ENCODE data around the gene EFHC1.

The EFHC1 gene

DNA sequence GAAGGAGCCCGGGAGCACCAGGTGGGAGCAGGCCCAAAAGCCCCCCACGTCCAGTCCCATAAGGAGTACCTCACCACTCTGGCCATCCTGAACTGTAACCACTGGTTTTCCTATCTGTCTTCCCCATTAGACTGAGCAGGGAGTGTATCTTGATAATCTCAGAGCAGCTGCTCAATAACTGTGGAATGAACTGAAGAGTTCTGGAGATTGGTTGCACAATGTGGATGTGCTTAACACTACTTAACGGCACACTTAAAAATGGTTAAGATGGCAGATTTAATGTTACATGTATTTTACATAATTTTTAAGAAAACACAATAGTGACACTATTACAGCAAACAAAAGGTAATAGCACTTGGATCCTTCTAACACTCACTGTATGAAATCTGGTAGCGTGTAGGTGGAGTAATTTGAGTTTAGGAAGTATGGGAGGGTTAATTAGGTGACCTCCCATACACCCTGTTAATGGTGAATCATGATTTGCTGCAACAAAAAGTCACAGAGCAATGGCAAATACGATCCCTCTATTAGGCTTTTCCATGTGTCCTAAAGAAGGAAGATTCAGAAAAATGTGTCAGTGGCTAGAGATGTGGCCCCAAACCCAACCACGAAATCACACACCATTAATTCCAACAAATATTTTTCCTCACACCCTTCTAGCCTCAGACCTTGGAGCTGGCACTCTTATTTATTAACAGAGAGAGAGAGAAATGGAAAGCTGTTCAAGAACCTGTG lies 138.3 kb downstream of the EFHC1 start:
- H3K4me3 ChIP-seq = peak overlapping the region in 6 of 10 experiments; percentile 12 to 43 (median 24); a peak in 8 of 20 replicates
- H3K36me3 ChIP-seq = peaks cover 0 to 26% (median 6%) of the 10 kb centered on the region in 11 experiments; a peak in 9 of 22 replicates
- H3K4me1 ChIP-seq = peaks cover 27 to 68% (median 54%) of the 10 kb centered on the region in 10 experiments
- no peaks in the 10 kb centered on the region for H3K27me3 ChIP-seq
- H4K20me1 ChIP-seq = peaks cover 0 to 100% (median 9%) of the 10 kb centered on the region in 11 experiments; a peak in 11 of 22 replicates
- H3K4me2 ChIP-seq = peak overlapping the region; percentile 78 to 98 (median 91)
- peak overlapping the region; percentile 7 to 60 (median 43); a peak in 17 of 22 replicates for H3K9ac ChIP-seq
- H3K9me3 ChIP-seq (replicated peaks in 1 of 11) = 0 out of 22 replicates have a peak, but pooled peaks cover 0 to 3% (median 0%) of the 10 kb centered on the region in 11 experiments
- peak overlapping the region in 10 of 11 experiments; percentile 39 to 66 (median 62); a peak in 21 of 22 replicates for H3K27ac ChIP-seq
- no peak for TF ChIP-seq Cebpa-rat (IDR thresholded peaks at IDR 0.05)

DNA sequence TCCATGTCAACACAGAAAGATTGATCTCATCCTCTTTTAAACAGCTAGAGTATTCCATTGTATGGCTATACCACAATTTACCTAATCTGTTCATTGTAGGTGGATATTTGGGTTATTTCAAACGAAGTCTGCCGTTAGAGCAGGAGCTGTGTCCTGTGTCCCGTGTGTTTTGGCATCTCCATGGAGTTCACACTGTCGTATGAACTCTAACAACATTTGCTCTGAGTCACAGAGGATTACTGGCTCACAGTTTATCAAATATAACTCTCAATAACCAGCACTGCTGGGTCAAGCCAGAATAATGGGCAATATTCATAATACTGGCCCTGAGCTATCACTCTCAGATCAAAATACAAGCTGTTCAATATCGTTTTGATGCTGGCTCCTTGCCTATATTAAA lies 140.3 kb downstream of the EFHC1 start:
- Histone ChIP-seq H3K4me3 (no peak overlapping the region), H3K4me1 (peaks cover 26 to 78% (median 62%) of the 10 kb centered on the region in 10 experiments), H3K9me3 (replicated peaks in 1 of 11) (0 out of 22 replicates have a peak, but pooled peaks cover 0 to 3% (median 0%) of the 10 kb centered on the region in 11 experiments), H3K4me2 (0 out of 22 replicates have a peak overlapping the region, but pooled peaks of 1 of the 11 experiments have one; percentile 18), H3K27me3 (no peaks in the 10 kb centered on the region), H3K27ac (no peak overlapping the region), H3K36me3 (peaks cover 0 to 26% (median 10%) of the 10 kb centered on the region in 11 experiments; a peak in 12 of 22 replicates), H3K9ac (no peak overlapping the region), H4K20me1 (peaks cover 0 to 100% (median 23%) of the 10 kb centered on the region in 11 experiments; a peak in 17 of 22 replicates)
- no peak for TF ChIP-seq Cebpa-rat (IDR thresholded peaks at IDR 0.05)

DNA sequence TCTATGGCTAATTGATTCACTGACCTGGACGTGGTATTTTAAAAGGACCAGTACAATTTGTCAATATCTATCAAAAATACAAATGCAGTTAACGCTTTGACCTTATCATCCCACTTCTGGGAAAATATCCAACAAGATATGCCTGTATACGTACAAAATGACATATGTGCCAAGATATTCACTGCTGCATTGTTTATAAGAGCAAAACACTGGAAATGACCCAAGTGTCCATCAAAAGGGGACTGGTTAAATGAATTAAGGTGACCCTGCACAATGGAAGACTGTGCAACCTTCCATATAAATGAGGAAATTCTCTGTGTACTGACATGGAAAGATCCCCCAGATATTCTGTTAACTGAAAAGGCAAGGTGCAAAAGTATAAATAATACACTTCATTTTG lies 142.8 kb downstream of the EFHC1 start:
- H3K4me1 ChIP-seq = peaks cover 26 to 78% (median 62%) of the 10 kb centered on the region in 10 experiments
- H3K36me3 ChIP-seq = peaks cover 0 to 51% (median 30%) of the 10 kb centered on the region in 11 experiments; a peak in 19 of 22 replicates
- H3K9ac ChIP-seq = no peak overlapping the region
- peak overlapping the region in 3 of 11 experiments; percentile 23 to 31 (median 27); a peak in 1 of 22 replicates for H3K4me2 ChIP-seq
- H4K20me1 ChIP-seq = peaks cover 13 to 100% (median 44%) of the 10 kb centered on the region in 11 experiments; a peak in 19 of 22 replicates
- H3K4me3 ChIP-seq = no peak overlapping the region
- no peak overlapping the region for H3K27ac ChIP-seq
- no peaks in the 10 kb centered on the region for H3K27me3 ChIP-seq
- 0 out of 22 replicates have a peak, but pooled peaks cover 0 to 3% (median 0%) of the 10 kb centered on the region in 11 experiments for H3K9me3 ChIP-seq (replicated peaks in 1 of 11)
- no peak for TF ChIP-seq Cebpa-rat (IDR thresholded peaks at IDR 0.05)

DNA sequence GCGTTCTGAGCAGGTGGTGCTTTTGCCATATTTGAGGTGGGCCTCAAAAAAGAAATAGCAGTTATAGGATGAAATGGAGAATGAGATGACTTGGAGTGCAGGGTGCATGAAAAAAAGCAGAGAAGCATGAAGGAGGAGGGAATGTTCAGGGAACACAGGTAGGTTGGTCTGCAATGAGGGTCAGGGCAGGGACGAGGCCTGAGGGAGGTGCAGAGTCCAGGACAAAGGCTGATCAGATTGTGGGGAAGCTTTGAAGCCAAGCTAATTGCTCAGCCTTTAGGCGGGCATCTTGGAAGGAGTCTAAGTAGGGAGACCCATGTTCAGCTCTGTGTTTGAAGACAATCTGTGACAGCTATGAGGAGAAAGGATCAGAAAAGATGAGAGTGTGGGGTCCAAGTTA lies 144.7 kb downstream of the EFHC1 start:
- H3K4me1 ChIP-seq = peaks cover 10 to 70% (median 48%) of the 10 kb centered on the region in 10 experiments
- no peak overlapping the region for H3K4me3 ChIP-seq
- TF ChIP-seq Cebpa-rat (IDR thresholded peaks at IDR 0.05) = no peak
- peaks cover 14 to 100% (median 62%) of the 10 kb centered on the region in 11 experiments; a peak in 20 of 22 replicates for H4K20me1 ChIP-seq
- H3K27me3 ChIP-seq = no peaks in the 10 kb centered on the region
- H3K27ac ChIP-seq = no peak overlapping the region
- peak overlapping the region in 4 of 11 experiments; percentile 31 to 66 (median 58); a peak in 6 of 22 replicates for H3K4me2 ChIP-seq
- H3K9me3 ChIP-seq (replicated peaks in 1 of 11) = 0 out of 22 replicates have a peak, but pooled peaks cover 0 to 3% (median 0%) of the 10 kb centered on the region in 11 experiments
- no peak overlapping the region for H3K9ac ChIP-seq
- H3K36me3 ChIP-seq = peaks cover 5 to 67% (median 47%) of the 10 kb centered on the region in 11 experiments; a peak in 19 of 22 replicates

DNA sequence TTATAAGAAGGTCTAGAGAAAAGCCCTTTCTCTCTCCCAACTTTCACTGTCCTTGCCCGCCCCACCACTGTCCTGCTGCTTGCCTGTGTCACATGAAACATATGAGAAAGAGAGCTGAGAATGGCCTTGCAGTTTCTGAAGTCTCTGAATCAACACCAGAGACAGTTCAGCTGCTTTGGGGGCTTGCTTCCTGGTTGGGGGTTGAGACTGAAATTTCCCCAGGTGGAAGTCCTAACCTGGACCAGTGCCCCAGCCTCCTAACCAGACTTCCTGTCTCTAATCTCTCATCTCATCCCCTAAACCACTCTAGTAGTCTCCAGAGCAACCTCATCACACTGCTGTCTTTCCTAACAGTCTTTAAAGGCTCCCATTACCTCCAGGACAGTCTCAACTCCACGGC lies 146.1 kb downstream of the EFHC1 start:
- H3K4me2 ChIP-seq = peak overlapping the region; percentile 6 to 70 (median 51); a peak in 20 of 22 replicates
- H3K9me3 ChIP-seq (replicated peaks in 1 of 11) = 0 out of 22 replicates have a peak, but pooled peaks cover 0 to 3% (median 0%) of the 10 kb centered on the region in 11 experiments
- no peaks in the 10 kb centered on the region for H3K27me3 ChIP-seq
- H3K9ac ChIP-seq = no peak overlapping the region
- H4K20me1 ChIP-seq = peaks cover 17 to 100% (median 71%) of the 10 kb centered on the region in 11 experiments; a peak in 20 of 22 replicates
- TF ChIP-seq Cebpa-rat (IDR thresholded peaks at IDR 0.05) = no peak
- peaks cover 18 to 76% (median 52%) of the 10 kb centered on the region in 10 experiments for H3K4me1 ChIP-seq
- no peak overlapping the region for H3K4me3 ChIP-seq
- peaks cover 5 to 67% (median 43%) of the 10 kb centered on the region in 11 experiments; a peak in 19 of 22 replicates for H3K36me3 ChIP-seq
- no peak overlapping the region for H3K27ac ChIP-seq

DNA sequence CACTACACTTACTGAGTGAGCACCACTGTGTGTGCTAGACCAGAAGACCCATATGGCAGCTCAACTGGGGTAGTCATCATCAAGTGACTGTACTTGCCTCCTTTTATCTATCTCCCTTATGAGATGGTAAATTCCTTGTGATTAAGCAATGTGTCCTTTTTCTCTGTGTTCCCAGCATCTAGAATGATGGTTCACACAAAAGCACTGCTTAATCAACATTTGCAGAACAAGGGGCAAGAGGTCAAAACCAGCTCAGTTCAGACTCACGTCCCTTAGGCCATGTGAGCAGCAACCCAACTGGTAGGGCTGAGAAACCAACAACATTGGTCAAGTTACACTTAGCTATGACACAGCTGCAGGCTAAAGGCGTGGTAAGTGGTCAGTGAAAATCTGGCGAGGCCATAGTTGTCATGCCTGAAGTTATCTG lies 146.7 kb downstream of the EFHC1 start:
- no peak overlapping the region for H3K27ac ChIP-seq
- H3K36me3 ChIP-seq = peaks cover 5 to 65% (median 42%) of the 10 kb centered on the region in 11 experiments; a peak in 19 of 22 replicates
- H3K27me3 ChIP-seq = no peaks in the 10 kb centered on the region
- H4K20me1 ChIP-seq = peaks cover 24 to 100% (median 74%) of the 10 kb centered on the region in 11 experiments; a peak in 20 of 22 replicates
- no peak overlapping the region for H3K4me3 ChIP-seq
- H3K9ac ChIP-seq = no peak overlapping the region
- 0 out of 22 replicates have a peak, but pooled peaks cover 0 to 3% (median 0%) of the 10 kb centered on the region in 11 experiments for H3K9me3 ChIP-seq (replicated peaks in 1 of 11)
- H3K4me1 ChIP-seq = peaks cover 24 to 82% (median 58%) of the 10 kb centered on the region in 10 experiments
- H3K4me2 ChIP-seq = peak overlapping the region; percentile 2 to 70 (median 51); a peak in 19 of 22 replicates
- TF ChIP-seq Cebpa-rat (IDR thresholded peaks at IDR 0.05) = no peak

DNA sequence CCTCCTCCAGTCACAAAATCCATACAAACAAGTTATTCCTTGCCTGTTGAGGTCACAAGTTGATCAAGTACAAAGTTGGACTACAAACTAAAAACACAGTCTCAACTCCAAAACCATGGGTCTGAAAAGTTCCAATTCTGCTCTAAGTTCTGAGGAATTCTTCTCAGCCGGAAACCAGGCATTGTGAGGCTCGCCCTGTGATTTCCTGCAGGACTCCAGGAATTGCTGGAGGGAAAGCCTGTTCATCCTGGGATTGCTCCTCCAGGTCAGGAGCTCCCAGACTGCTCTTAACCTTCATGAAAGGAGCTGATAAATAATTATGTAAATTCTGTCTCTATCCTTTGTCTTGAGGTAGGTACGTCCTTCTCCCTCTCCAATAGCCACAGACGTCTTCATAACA lies 148.2 kb downstream of the EFHC1 start:
- Histone ChIP-seq H4K20me1 (peaks cover 29 to 100% (median 89%) of the 10 kb centered on the region in 11 experiments; a peak in 21 of 22 replicates), H3K4me1 (peaks cover 39 to 92% (median 70%) of the 10 kb centered on the region in 10 experiments), H3K9me3 (replicated peaks in 1 of 11) (no peaks in the 10 kb centered on the region), H3K27me3 (no peaks in the 10 kb centered on the region), H3K9ac (no peak overlapping the region), H3K4me2 (no peak overlapping the region), H3K36me3 (peaks cover 5 to 67% (median 42%) of the 10 kb centered on the region in 11 experiments; a peak in 19 of 22 replicates), H3K27ac (no peak overlapping the region), H3K4me3 (no peak overlapping the region)
- TF ChIP-seq Cebpa-rat (IDR thresholded peaks at IDR 0.05) = no peak

DNA sequence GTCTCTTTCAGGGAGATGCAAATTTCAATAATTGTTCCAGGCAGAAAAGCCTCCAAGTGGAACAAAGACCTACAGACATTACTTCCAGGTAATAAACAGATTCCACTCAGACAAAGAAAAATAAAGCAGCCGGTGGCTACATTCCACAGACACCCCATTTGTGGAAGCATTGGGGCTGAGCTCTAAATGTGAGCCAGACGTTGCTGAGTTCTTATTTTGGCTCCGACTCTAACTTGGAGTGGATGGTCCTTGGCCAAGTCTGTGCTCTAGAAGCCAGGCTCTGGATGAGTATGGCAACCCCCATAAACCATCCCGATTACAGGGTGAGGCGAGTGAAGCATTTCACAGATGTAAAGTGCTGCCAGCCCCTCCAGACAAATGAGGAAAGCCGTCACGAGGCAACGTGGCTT lies 150.2 kb downstream of the EFHC1 start:
- H3K9ac ChIP-seq = no peak overlapping the region
- H4K20me1 ChIP-seq = peaks cover 43 to 100% (median 91%) of the 10 kb centered on the region in 11 experiments
- peaks cover 5 to 69% (median 36%) of the 10 kb centered on the region in 11 experiments; a peak in 19 of 22 replicates for H3K36me3 ChIP-seq
- no peak overlapping the region for H3K27ac ChIP-seq
- no peaks in the 10 kb centered on the region for H3K27me3 ChIP-seq
- peaks cover 59 to 93% (median 73%) of the 10 kb centered on the region in 10 experiments for H3K4me1 ChIP-seq
- no peak overlapping the region for H3K4me3 ChIP-seq
- TF ChIP-seq Cebpa-rat (IDR thresholded peaks at IDR 0.05) = no peak
- no peaks in the 10 kb centered on the region for H3K9me3 ChIP-seq (replicated peaks in 1 of 11)
- H3K4me2 ChIP-seq = peak overlapping the region in 4 of 11 experiments; percentile 5 to 96 (median 64); a peak in 5 of 22 replicates
